Neuronal stem cell (in vitro differentiated cells): ENCODE measurements around the gene FAM110D.

ENCODE experiments used
- DNase-seq: peaks from one replicate; pipeline ENCODE4 v3.0.0-alpha.2; 2013; ENCODE audit warnings: low spot score
- H2AFZ ChIP-seq: one replicate; pipeline ENCODE4 v1.6.1; 2013; ENCODE audit warnings: mild to moderate bottlenecking, low read length, inconsistent platforms
- H2AK5ac ChIP-seq: 2 replicates; pipeline ENCODE4 v1.6.1; 2013; ENCODE audit warnings: low read depth, mild to moderate bottlenecking, inconsistent platforms, low read length, moderate library complexity, mixed read lengths
- H2BK120ac ChIP-seq: 2 replicates; pipeline ENCODE4 v1.6.1; 2013; ENCODE audit warnings: low read depth, mild to moderate bottlenecking, inconsistent platforms, low read length, moderate library complexity, mixed read lengths
- H2BK12ac ChIP-seq: one replicate; pipeline ENCODE4 v1.6.1; 2013; ENCODE audit warnings: low read length, inconsistent platforms
- H2BK15ac ChIP-seq: 2 replicates; pipeline ENCODE4 v1.6.1; 2013; ENCODE audit warnings: mild to moderate bottlenecking, low read length, inconsistent platforms, mixed read lengths
- H2BK5ac ChIP-seq: one replicate; pipeline ENCODE4 v1.6.1; 2013; ENCODE audit warnings: inconsistent platforms, mild to moderate bottlenecking, low read length, moderate library complexity
- H3K14ac ChIP-seq: one replicate; pipeline ENCODE4 v1.6.1; 2013; ENCODE audit warnings: low read length, inconsistent platforms
- H3K18ac ChIP-seq: 2 replicates; pipeline ENCODE4 v1.6.1; 2013; ENCODE audit warnings: low read length, inconsistent platforms
- H3K23ac ChIP-seq: 2 replicates; pipeline ENCODE4 v1.6.1; 2013; ENCODE audit warnings: low read depth, mild to moderate bottlenecking, mixed read lengths, low read length, inconsistent platforms; ENCODE audit not compliant: poor library complexity
- H3K27ac ChIP-seq: replicated peaks from 3 replicates; pipeline ENCODE4 v1.5.1; 2013; ENCODE audit warnings: low read length, inconsistent platforms
- H3K27me3 ChIP-seq, 3 experiments: 2 replicates each; pipeline ENCODE4 v1.6.1; 2013; ENCODE audit warnings: low read length in 3 of 3, mild to moderate bottlenecking in 2 of 3, inconsistent platforms in 1 of 3, low read depth in 1 of 3, mixed read lengths in 1 of 3, moderate library complexity in 1 of 3; ENCODE audit not compliant: control insufficient read depth in 3 of 3, insufficient read depth in 3 of 3
- H3K36me3 ChIP-seq, 2 donors: replicated peaks in 1 of 2; 2 replicates each; pipeline ENCODE4 v1.6.1; 2013; ENCODE audit warnings: low read length in 2 of 2; ENCODE audit not compliant: control insufficient read depth in 2 of 2, insufficient read depth in 2 of 2
- H3K4ac ChIP-seq: 2 replicates; pipeline ENCODE4 v1.6.1; 2013; ENCODE audit warnings: inconsistent platforms, mild to moderate bottlenecking, low read length, moderate library complexity
- H3K4me1 ChIP-seq, 2 donors: 1 replicate in 1 of 2; 2 replicates in 1 of 2; pipeline ENCODE4 v1.6.1; 2013; ENCODE audit warnings: low read length in 2 of 2, low read depth in 1 of 2; ENCODE audit not compliant: control insufficient read depth in 2 of 2, insufficient read depth in 1 of 2
- H3K4me2 ChIP-seq: one replicate; pipeline ENCODE4 v1.6.1; 2013; ENCODE audit warnings: mild to moderate bottlenecking, low read length, inconsistent platforms; ENCODE audit not compliant: insufficient read depth, poor library complexity, severe bottlenecking
- H3K4me3 ChIP-seq, 2 donors: 2 replicates each; pipeline ENCODE4 v1.5.1; 2013; ENCODE audit warnings: low read length in 2 of 2, mild to moderate bottlenecking in 2 of 2, inconsistent platforms in 1 of 2, moderate library complexity in 1 of 2
- H3K79me1 ChIP-seq: one replicate; pipeline ENCODE4 v1.6.1; 2013; ENCODE audit warnings: low read depth, mild to moderate bottlenecking, inconsistent platforms, low read length, moderate library complexity
- H3K9ac ChIP-seq: one replicate; pipeline ENCODE4 v1.6.1; 2013; ENCODE audit warnings: mild to moderate bottlenecking, low read depth, low read length, inconsistent platforms; ENCODE audit not compliant: poor library complexity
- H3K9me3 ChIP-seq, 2 donors: replicated peaks in 1 of 2; 2 replicates each; pipeline versions ENCODE3 to v1.6.1; 2013; ENCODE audit warnings: low read length in 2 of 2, mild to moderate bottlenecking in 2 of 2, inconsistent platforms in 1 of 2, low read depth in 1 of 2, mixed read lengths in 1 of 2, moderate library complexity in 1 of 2; ENCODE audit not compliant: control insufficient read depth in 2 of 2, insufficient read depth in 1 of 2
- H4K8ac ChIP-seq: one replicate; pipeline ENCODE4 v1.6.1; 2013; ENCODE audit warnings: low read depth, mild to moderate bottlenecking, inconsistent platforms, low read length, moderate library complexity
- H4K91ac ChIP-seq: one replicate; pipeline ENCODE4 v1.6.1; 2013; ENCODE audit warnings: low read length, low read depth, mild to moderate bottlenecking, inconsistent platforms; ENCODE audit not compliant: poor library complexity
- WGBS, 2 donors: extraction: QIAGEN DNeasy Blood & Tissue Kit; methylation state at CpG; one replicate each; pipeline ENCODE4 v1.1.7; 2013; ENCODE audit warnings: missing lambda C conversion rate in 2 of 2, mixed read lengths in 1 of 2; ENCODE audit not compliant: insufficient read length in 2 of 2, insufficient replicate concordance in 1 of 2; ENCODE audit errors: extremely low coverage in 2 of 2; 5-methylcytosine and 5-hydroxymethylcytosine counted together

The FAM110D gene

GRCh38 chr1:26145041-26145959 lies 13.6 kb upstream of the FAM110D start:
- no peaks in the 10 kb centered on the region for H3K4me1 ChIP-seq
- peak; percentile 82 for DNase-seq

GRCh38 chr1:26145960-26146294 lies 13.0 kb upstream of the FAM110D start:
- Histone ChIP-seq H3K9ac (peak overlapping the region; percentile 70), H2BK120ac (no peak overlapping the region), H3K4me2 (no peak overlapping the region), H3K36me3 (no peaks in the 10 kb centered on the region), H3K4me3 (no peak overlapping the region), H3K4me1 (no peaks in the 10 kb centered on the region), H3K23ac (no peak overlapping the region), H2AFZ (no peak overlapping the region), H3K4ac (no peak overlapping the region), H2BK15ac (peak overlapping the region; percentile 99), H4K91ac (no peak overlapping the region), H2BK12ac (peak overlapping the region; percentile 44), H3K27ac (no peak overlapping the region), H2BK5ac (peak overlapping the region; percentile 45), H3K9me3 (no peaks in the 10 kb centered on the region), H3K14ac (no peak overlapping the region), H2AK5ac (peak overlapping the region; percentile 30), H3K79me1 (no peaks in the 10 kb centered on the region), H3K18ac (peak overlapping the region; percentile 87), H4K8ac (no peak overlapping the region), H3K27me3 (peaks cover 0 to 24% (median 7%) of the 10 kb centered on the region in 3 experiments)
- WGBS, 2 donors: no CpG with 5 or more reads among the region's 6 CpGs
- no peak for DNase-seq

More at GRCh38 chr1:26145041-26145959, 13.6 kb upstream of the FAM110D start:
- H4K91ac ChIP-seq: peak overlapping the region; percentile 44
- no peak overlapping the region for H3K27ac ChIP-seq
- no peak overlapping the region for H3K4me2 ChIP-seq
- H2BK15ac ChIP-seq: peak overlapping the region; percentile 99
- peaks cover 0 to 18% (median 7%) of the 10 kb centered on the region in 3 experiments for H3K27me3 ChIP-seq
- H3K4ac ChIP-seq: no peak overlapping the region
- no peaks in the 10 kb centered on the region for H3K9me3 ChIP-seq
- H3K14ac ChIP-seq: no peak overlapping the region
- no peak overlapping the region for H2AFZ ChIP-seq
- H2BK120ac ChIP-seq: no peak overlapping the region
- H3K23ac ChIP-seq: no peak overlapping the region
- WGBS, 2 donors: no CpG with 5 or more reads among the region's 19 CpGs
- peak overlapping the region; percentile 87 for H3K18ac ChIP-seq
- no peak overlapping the region for H4K8ac ChIP-seq
- H3K4me3 ChIP-seq: no peak overlapping the region
- H2BK5ac ChIP-seq: peak overlapping the region; percentile 45
- peak overlapping the region; percentile 70 for H3K9ac ChIP-seq
- H3K79me1 ChIP-seq: no peaks in the 10 kb centered on the region
- no peaks in the 10 kb centered on the region for H3K36me3 ChIP-seq
- H2AK5ac ChIP-seq: peak overlapping the region; percentile 30
- H2BK12ac ChIP-seq: peak overlapping the region; percentile 44

- Histone ChIP-seq H3K79me1 (no peaks in the 10 kb centered on the region), H3K14ac (no peak overlapping the region), H4K91ac (no peak overlapping the region), H2BK12ac (no peak overlapping the region), H3K4me2 (no peak overlapping the region), H3K23ac (no peak overlapping the region), H3K9ac (no peak overlapping the region), H4K8ac (no peak overlapping the region), H3K27ac (no peak overlapping the region), H3K36me3 (no peaks in the 10 kb centered on the region), H2AFZ (no peak overlapping the region), H2BK5ac (no peak overlapping the region), H3K4me1 (peaks cover 0 to under 1% of the 10 kb centered on the region in 2 donors), H2BK15ac (no peak overlapping the region), H3K4me3 (no peak overlapping the region), H3K9me3 (no peaks in the 10 kb centered on the region), H3K27me3 (peaks cover 0 to 29% (median 7%) of the 10 kb centered on the region in 3 experiments), H2BK120ac (no peak overlapping the region), H2AK5ac (no peak overlapping the region), H3K4ac (no peak overlapping the region), H3K18ac (no peak overlapping the region)
- DNase-seq: no peak
These were observed 10.0 kb upstream of the FAM110D start for GRCh38 chr1:26148887-26149286.

- H3K9me3 ChIP-seq: no peaks in the 10 kb centered on the region
- H2BK12ac ChIP-seq: no peak overlapping the region
- no peak overlapping the region for H3K9ac ChIP-seq
- H4K8ac ChIP-seq: no peak overlapping the region
- H3K23ac ChIP-seq: no peak overlapping the region
- peaks cover 29 to 39% of the 10 kb centered on the region in 2 donors for H3K4me1 ChIP-seq
- H3K4me2 ChIP-seq: no peak overlapping the region
- peaks cover 0 to 25% (median 12%) of the 10 kb centered on the region in 3 experiments for H3K27me3 ChIP-seq
- H2BK120ac ChIP-seq: no peak overlapping the region
- no peak overlapping the region for H2BK5ac ChIP-seq
- H4K91ac ChIP-seq: no peak overlapping the region
- H3K14ac ChIP-seq: no peak overlapping the region
- no peak overlapping the region for H3K4ac ChIP-seq
- H3K79me1 ChIP-seq: no peaks in the 10 kb centered on the region
- H3K36me3 ChIP-seq: no peaks in the 10 kb centered on the region
- WGBS, 2 donors: no CpG with 5 or more reads among the region's 5 CpGs
- no peak overlapping the region for H2BK15ac ChIP-seq
- DNase-seq: no peak
- no peak overlapping the region for H3K4me3 ChIP-seq
- no peak overlapping the region for H2AK5ac ChIP-seq
- peak overlapping the region; percentile 15 for H3K18ac ChIP-seq
- no peak overlapping the region for H2AFZ ChIP-seq
- H3K27ac ChIP-seq: no peak overlapping the region
These were observed 4.8 kb upstream of the FAM110D start for GRCh38 chr1:26153966-26154532.
